GM13977 (cell line): ENCODE results near the gene JAG1.

Source experiments
- DNase-seq: peaks from one replicate; pipeline ENCODE4 v3.0.0; 2012; ENCODE audit warnings: low spot score
- CTCF ChIP-seq: IDR thresholded peaks from 2 replicates; pipeline ENCODE4 v1.5.1; 2012; ENCODE audit warnings: mild to moderate bottlenecking, control low read depth; ENCODE audit not compliant: insufficient read depth; ENCODE audit errors: extremely low read depth, missing control alignments
- in situ Hi-C: fragments of 300-500 bp; cut with MboI; formaldehyde crosslinking; loops from one replicate; pipeline ENCODE4 v1.12.0; 2022; ENCODE audit warnings: low sequenced_read_pairs, low pct_unique_long_range_greater_than_20kb, mixed read lengths, inconsistent platforms; ENCODE audit not compliant: unreplicated experiment

JAG1 gene

GRCh38 chr20:10632721-10633509, 40.9 kb downstream of the JAG1 start:
- in situ Hi-C loops = no loop called here
- no peak for TF ChIP-seq CTCF
- no peak for DNase-seq

GRCh38 chr20:10631126-10631525, 42.7 kb downstream of the JAG1 start:
- DNase-seq = no peak
- no peak for TF ChIP-seq CTCF
- in situ Hi-C loops = no loop called here

- no peak for DNase-seq
- in situ Hi-C loops = no loop called here
- TF ChIP-seq CTCF = no peak
These were observed 43.7 kb downstream of the JAG1 start for GRCh38 chr20:10629946-10630650.

GRCh38 chr20:10626896-10627295, 46.9 kb downstream of the JAG1 start:
- no peak for TF ChIP-seq CTCF
- no peak for DNase-seq
- in situ Hi-C loops = no loop called here

GRCh38 chr20:10625641-10626040, 48.2 kb downstream of the JAG1 start:
- in situ Hi-C loops = no loop called here
- no peak for TF ChIP-seq CTCF
- no peak for DNase-seq

GRCh38 chr20:10622657-10623418, 51.0 kb downstream of the JAG1 start:
- in situ Hi-C loops = no loop called here
- no peak for DNase-seq
- TF ChIP-seq CTCF = no peak
